Measurements from ENCODE around the gene TMEM178A.

DNA sequence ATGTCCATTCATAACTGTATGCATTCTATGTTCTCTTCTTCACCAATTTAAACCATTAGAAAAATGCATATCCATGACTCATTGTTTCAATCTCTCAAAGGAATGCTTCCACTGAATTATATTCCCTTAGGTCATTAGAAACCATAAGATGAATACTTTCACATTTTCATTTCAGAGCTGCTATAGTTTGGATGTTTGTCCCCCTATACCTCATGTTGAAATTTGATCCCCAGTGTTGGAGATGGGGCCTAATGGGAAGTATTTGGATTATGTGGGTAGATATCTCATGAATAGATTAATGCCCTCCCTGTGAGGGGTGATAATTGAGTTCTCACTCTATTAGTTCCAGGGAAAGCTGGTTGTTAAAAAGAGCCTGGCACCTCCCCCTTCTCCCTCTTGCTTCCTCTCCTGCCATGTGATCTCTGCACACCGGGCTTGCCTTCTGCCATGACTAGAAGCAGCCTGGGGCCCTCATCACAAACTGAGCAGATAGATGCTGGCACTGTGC is 77.6 kb downstream of the TMEM178A start:
- TF ChIP-seq POLR2AphosphoS5 (IDR thresholded peaks at IDR 0.05), result no peak
- TF ChIP-seq POLR2A (IDR thresholded peaks at IDR 0.05; ENCODE audit: low read depth), result no peak
- no peak for TF ChIP-seq EP300 (IDR thresholded peaks at IDR 0.05)
- TF ChIP-seq, protein P1, sequence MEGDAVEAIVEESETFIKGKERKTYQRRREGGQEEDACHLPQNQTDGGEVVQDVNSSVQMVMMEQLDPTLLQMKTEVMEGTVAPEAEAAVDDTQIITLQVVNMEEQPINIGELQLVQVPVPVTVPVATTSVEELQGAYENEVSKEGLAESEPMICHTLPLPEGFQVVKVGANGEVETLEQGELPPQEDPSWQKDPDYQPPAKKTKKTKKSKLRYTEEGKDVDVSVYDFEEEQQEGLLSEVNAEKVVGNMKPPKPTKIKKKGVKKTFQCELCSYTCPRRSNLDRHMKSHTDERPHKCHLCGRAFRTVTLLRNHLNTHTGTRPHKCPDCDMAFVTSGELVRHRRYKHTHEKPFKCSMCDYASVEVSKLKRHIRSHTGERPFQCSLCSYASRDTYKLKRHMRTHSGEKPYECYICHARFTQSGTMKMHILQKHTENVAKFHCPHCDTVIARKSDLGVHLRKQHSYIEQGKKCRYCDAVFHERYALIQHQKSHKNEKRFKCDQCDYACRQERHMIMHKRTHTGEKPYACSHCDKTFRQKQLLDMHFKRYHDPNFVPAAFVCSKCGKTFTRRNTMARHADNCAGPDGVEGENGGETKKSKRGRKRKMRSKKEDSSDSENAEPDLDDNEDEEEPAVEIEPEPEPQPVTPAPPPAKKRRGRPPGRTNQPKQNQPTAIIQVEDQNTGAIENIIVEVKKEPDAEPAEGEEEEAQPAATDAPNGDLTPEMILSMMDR (IDR thresholded peaks at IDR 0.05), result no peak

Data from esophagus muscularis mucosa (tissue), 4 donors.